COR-L47 (cell line): ENCODE data around the gene UTF1.

Experiments
- DNase-seq: peaks from one replicate; lab custom pipeline; 2025; lab: John Stamatoyannopoulos, UW

The UTF1 gene

GRCh38 chr10:133230044-133230361 is at the start of gene UTF1:
Gene UTF1 (plus strand): TSS chr10:133230217. CDS start chr10:133230289, 72 bp downstream.
- DNase-seq: no peak

GRCh38 chr10:133180965-133181639 is 48.9 kb upstream of the UTF1 start:
- DNase-seq: no peak

GRCh38 chr10:133182190-133182589 is 47.8 kb upstream of the UTF1 start:
- DNase-seq: no peak

GRCh38 chr10:133182791-133183645 is 47.0 kb upstream of the UTF1 start:
- no peak for DNase-seq

GRCh38 chr10:133183646-133184378 is 46.2 kb upstream of the UTF1 start:
- no peak for DNase-seq

GRCh38 chr10:133184591-133185244 is 45.3 kb upstream of the UTF1 start:
- no peak for DNase-seq

GRCh38 chr10:133185421-133185820 is 44.6 kb upstream of the UTF1 start:
- no peak for DNase-seq

GRCh38 chr10:133185916-133186315 is 44.1 kb upstream of the UTF1 start:
- DNase-seq: no peak

- DNase-seq: no peak
Observed at GRCh38 chr10:133186416-133187090, 43.5 kb upstream of the UTF1 start.

GRCh38 chr10:133187091-133187905 is 42.7 kb upstream of the UTF1 start:
- no peak for DNase-seq

GRCh38 chr10:133187906-133188681 is 41.9 kb upstream of the UTF1 start:
- no peak for DNase-seq

- no peak for DNase-seq
Observed at GRCh38 chr10:133189256-133189655, 40.8 kb upstream of the UTF1 start.

GRCh38 chr10:133189726-133190125 is 40.3 kb upstream of the UTF1 start:
- DNase-seq: no peak

GRCh38 chr10:133190225-133190624 is 39.8 kb upstream of the UTF1 start:
- no peak for DNase-seq

GRCh38 chr10:133191651-133192050 is 38.4 kb upstream of the UTF1 start:
- DNase-seq: no peak

- DNase-seq: no peak
Observed at GRCh38 chr10:133194151-133194550, 35.9 kb upstream of the UTF1 start.

GRCh38 chr10:133195096-133195495 is 34.9 kb upstream of the UTF1 start:
- no peak for DNase-seq

GRCh38 chr10:133195611-133196010 is 34.4 kb upstream of the UTF1 start:
- DNase-seq: no peak

GRCh38 chr10:133196221-133196915 is 33.6 kb upstream of the UTF1 start:
- no peak for DNase-seq
